Activated CD4-positive, CD25-positive, alpha-beta regulatory T cell treated with anti-CD3 and anti-CD28 coated beads, Interleukin-2, amount 50 U/mL, for 16 hours (primary cell): ENCODE results near the gene SLC35E3.
"Not testable (repeated sequence)": the region's sequence is repeated elsewhere in the genome, so short reads cannot be mapped to it uniquely, and the experiment has no call there.

Experiments
- DNase-seq: peaks from one replicate; pipeline ENCODE4 v3.0.0-alpha.2; 2020; ENCODE audit warnings: low read depth, low spot score

SLC35E3 gene

DNA sequence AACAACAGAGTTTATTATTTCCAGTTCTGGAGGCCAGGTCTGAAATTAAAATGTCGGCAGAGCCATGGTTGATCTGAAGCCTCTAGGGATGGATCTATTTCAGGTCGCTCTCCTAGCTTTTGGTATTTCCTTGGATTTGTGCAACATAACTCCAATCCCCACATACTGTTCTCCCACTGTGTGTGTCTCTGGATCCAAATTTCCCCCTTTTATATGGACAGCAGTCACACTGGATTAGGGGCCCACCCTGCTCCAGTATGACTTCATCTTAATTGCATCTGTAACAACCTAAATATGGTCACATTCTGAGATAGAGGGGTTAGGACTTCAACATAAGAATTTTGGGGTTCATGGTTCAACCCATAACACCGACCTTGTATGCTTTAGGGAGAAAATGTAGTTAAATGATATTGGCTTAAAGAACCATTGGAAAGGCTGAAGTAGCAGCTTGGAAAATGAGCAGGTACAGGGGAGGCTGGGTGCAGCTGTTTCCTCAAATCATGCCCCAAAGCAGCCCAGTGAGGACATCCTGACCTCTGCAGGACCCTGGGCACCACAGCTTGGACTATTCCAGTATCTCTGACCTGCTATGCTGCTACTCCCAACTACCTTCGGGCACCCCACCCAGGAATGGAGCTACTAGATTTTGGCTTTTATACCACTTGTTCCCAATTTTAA is 48.1 kb downstream of the SLC35E3 start:
- DNase-seq, result no peak

DNA sequence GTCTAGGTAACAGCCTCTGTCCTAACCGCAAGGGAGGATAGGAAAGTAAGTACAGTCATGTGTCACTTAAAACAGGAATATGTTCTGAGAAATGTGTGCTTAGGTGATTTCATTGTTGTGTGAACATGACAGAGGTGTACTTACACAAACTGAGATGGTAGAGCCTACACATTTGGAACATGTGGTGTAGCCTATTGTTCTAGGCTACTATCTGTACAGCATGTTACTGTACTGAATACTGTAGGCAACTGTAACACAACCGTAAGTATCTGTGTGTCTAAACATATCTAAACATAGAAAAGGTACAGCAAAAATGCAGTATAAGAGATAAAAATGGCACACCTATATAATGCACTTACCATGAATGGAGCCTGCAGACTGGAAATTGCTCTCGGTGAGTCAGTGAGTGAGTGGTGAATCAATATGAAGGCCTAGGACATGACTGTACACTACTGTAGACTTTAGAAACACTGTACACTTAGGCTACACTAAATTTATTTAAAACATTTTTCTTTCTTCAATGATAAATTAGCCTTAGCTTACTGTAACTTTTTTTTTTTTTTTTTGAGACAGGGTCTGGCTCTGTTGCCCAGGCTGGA is 48.8 kb downstream of the SLC35E3 start:
- DNase-seq, result no peak

DNA sequence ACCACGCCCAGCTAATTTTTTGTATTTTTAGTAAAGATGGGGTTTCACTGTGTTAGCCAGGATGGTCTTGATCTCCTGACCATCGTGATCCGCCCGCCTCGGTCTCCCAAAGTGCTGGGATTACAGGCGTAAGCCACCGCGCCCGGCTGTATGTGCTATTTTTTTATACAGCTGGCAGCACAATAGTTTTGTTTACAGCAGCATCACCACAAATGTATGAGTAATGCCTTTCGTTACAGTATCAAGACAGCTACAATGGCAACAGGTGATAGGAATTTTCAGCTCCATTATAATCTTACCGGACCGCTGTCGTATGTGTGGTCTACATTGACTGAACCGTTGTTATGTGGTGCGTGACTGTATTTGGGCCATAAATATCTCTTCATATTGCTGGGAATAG is 50.4 kb downstream of the SLC35E3 start:
- no peak for DNase-seq

DNA sequence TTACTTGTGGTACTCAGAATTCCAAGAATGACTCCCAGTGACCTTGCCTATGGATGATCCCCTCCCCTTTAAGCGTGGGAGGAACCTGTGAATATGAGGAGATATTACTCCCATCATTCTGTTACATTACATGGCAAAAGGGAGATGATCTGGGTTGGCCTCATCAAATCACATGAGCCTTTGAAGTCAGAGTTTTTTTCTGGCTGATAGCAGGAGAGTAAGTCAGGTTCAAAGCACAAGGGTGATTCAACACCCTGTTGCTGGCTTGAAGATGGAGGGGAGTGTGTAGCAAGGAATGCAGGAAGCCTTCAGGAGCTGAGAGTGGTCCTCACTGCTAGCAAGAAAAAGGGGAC is 52.9 kb downstream of the SLC35E3 start:
- DNase-seq, result no peak

DNA sequence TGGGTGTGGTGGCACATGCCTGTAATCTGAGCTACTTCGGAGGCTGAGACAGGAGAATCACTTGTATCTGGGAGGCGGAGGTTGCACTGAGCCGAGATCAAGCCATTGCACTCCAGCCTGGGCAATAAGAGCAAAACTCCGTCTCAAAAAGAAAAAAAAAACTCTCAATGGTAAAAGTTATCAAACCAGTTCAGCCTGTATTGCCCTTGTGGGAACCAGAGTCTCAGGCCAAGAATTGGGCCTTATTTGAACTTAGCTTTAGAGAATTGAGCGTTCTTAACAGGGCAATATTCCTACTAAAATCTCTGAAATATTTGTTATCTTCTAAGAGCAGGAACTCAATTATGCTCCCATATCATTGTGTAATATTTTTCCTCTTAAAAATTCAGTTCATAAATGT is 54.3 kb downstream of the SLC35E3 start:
- DNase-seq, result no peak

DNA sequence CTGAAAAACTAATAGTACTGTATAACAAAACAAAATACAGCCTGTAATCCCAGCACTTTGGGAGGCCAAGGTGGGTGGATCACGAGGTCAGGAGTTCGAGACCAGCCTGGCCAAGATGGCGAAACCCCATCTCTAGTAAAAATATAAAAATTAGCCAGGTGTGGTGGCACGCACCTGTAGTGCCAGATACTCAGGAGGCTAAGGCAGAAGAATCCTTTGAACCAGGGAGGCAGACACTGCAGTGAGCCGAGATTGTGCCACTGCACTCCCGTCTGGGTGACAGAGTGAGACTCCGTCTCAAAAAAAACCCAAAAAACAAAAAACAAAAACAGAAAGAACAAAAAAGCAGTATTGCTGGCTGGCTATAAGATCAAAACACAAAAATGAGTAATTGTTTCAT is 55.1 kb downstream of the SLC35E3 start:
- DNase-seq, result not testable (repeated sequence)

DNA sequence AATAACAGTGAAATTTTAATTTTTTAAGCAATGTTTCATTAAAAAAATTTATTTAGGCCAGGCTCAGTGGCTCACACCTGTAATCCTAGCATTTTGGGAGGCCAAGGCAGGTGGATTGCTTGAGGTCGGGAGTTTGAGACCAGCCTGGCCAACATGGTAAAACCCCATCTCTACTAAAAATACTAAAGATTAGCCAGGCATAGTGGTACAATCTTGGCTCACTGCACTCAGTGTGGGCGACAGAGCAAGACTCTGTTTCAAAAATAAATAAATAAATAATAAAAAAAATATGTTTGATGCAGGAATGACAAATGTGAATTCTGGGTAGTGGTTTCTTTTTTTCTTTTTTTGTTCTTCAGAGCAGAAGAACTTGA is 56.4 kb downstream of the SLC35E3 start:
- not testable (repeated sequence) for DNase-seq

DNA sequence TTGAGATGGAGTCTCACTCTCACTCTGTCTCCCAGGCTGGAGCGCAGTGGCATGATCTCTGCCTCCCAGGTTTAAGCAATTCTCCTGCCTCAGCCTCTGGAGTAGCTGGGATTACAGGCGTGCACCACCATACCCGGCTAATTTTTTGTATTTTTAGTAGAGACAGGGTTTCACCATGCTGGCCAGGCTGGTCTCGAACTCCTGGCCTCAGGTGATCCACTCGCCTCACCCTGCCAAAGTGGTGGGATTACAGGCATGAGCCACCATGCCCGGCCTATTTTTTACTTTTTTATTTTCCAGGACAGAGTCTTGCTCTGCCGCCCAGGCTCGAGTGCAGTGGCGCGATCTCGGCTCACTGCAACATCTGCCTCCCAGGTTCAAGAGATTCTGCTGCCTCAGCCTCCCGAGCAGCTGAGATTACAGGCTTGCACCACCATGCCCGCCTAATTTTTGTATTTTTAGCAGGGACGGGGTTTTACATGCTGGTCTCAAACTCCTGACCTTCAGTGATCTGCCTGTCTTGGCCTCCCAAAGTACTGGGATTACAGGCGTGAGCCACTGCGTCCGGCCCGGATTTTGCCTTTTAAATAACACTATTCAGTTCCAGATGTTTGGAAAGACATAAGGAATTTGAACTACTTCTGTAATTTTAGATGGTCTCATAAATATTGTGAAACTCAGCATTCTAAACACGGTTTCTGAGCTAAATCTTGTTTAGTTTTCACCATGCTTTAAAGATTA is 57.1 kb downstream of the SLC35E3 start:
- not testable (repeated sequence) for DNase-seq

DNA sequence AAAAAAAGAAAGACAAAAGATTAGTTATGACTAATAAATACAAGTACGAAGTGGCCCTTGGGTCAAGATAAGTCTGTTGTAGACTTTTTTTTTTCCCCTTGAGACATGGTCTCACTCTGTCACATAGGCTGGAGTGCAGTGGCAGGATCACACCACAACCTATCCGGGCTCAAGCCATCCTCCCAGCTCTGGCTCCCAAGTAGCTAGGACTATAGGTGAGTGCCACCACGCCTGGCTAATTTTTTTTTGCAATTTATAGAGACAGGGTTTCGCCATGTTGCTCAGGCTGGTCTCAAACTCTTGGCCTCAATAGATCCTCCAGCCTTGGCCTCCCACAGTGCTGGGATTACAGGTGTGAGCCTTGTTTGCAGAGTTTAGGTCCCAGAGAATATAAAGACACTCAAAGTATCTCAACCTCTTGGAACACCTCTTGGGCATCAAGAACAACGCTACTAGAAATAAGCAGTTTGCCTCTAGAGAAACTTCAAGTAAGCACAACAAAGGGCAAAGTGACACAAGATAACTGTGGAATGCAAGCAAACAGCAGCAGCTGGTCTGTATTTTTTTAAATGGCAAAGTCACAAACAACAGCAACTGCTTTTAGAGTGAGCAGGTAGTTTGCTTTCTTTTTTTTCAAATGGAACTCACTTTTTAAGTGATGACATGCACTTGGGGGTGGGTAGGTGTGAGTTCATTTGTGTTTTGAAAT is 58.1 kb downstream of the SLC35E3 start:
- no peak for DNase-seq

DNA sequence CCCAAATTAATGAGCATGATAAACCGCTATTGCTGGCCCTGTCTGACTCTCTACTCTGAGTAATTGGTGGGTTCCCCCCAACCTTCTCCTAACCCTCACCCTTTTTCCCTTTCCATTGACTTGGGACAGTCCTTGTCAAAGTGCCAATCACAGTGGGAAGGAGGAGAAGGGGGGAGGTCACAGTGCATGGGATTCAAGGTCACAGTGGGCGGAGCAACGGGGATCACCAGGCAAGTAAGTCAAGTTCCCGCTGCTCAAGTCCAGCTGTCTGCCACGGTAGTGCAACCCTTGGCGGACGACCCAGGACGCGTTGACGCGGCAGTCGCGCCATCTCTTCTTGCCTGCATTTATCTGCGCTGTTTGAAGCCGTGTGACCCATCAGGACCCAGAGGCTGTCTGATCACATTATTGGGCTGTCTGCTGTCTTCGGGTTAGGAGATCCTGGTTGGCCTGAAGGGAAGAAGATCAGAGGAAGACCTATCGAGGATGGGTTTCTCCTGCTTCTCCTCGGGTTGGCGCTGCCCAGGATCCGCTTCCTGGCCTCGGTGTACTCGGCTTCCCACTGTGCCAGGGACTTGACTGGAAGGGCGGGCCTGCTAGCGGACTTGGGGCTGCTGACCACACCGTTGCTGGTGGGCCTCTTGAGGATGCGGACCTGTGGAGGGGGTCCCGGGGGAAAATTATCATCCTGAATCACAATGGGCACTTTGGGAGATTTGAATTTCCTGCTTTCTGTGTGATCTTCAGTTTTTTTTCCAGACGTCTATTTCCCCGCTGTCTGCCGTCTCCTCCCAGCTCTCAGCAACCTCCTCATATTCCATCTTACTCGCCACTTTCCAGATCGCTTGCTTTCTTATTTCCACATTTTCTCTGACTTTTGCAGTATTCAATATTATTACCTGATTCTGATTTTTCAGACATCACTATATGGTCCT is 58.9 kb downstream of the SLC35E3 start:
- DNase-seq, result no peak

DNA sequence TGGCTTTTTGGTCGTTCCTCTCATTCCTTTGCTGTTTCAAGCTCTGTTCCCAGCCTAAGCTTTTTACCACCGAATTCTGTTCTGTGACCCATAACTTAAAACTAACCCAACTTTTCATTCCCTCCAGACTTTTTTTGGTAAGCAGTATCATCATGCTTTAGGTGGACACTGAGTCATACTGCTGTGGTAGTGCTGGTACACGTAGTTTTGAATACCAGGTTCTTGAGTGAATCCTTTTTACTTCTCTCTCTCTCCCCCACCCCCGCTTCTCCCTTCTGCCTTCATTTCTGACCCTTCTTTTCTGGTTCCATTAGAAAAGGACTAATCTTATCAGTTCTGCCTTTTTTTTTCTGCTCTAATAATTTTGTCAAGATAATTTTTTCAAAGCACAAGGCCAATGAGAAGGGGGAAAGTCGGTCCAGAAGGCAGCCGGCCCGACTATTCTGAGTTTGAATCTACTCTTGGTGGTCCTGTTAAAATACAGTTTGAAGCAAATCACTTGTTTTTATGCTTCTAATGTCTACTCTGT is 59.7 kb downstream of the SLC35E3 start:
- DNase-seq, result no peak

DNA sequence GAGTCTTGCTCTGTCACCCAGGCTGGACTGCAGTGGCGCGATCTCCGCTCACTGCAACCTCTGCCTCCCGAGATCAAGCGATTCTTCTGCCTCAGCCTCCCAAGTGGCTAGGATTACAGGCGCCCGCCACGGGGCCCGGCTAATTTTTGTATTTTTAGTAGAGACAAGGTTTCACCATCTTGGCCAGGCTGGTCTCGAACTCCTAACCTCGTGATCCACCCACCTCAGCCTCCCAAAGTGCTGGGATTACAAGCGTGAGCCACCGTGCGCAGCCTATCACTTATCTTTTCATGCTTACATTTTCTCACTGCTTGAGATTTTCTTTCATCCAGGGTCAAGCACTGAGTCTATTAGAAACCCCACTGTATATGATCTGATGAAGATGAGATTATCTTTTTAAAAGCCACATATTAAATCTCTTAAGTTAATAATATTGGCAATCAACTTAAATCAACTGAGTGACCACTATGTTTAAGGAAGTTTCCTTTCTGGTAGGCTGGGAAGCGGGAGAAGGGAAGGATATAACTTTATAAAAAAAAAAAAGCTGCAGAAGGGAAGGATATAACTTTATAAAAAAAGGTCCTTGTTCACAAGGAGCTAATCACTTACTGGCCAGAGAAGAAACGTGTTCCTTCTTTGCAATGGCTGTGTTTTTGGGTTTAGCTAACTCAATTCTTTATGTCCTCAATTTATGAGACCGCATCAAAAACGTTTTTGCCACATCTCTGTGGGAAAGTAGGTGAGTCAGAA is 60.7 kb downstream of the SLC35E3 start:
- no peak for DNase-seq

DNA sequence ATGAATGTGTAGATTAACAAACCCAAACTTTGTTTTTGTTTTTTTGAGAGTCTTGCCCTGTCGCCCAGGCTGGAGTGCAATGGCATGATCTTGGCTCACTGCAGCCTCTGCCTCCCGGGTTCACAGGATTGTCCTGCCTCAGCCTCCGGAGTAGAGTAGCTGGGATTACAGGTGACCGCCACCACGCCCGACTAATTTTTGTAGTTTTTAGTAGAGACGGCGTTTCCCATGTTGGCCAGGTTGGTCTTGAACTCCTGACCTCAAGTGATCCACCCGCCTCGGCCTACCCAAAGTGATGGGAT is 61.2 kb downstream of the SLC35E3 start:
- DNase-seq, result not testable (repeated sequence)

DNA sequence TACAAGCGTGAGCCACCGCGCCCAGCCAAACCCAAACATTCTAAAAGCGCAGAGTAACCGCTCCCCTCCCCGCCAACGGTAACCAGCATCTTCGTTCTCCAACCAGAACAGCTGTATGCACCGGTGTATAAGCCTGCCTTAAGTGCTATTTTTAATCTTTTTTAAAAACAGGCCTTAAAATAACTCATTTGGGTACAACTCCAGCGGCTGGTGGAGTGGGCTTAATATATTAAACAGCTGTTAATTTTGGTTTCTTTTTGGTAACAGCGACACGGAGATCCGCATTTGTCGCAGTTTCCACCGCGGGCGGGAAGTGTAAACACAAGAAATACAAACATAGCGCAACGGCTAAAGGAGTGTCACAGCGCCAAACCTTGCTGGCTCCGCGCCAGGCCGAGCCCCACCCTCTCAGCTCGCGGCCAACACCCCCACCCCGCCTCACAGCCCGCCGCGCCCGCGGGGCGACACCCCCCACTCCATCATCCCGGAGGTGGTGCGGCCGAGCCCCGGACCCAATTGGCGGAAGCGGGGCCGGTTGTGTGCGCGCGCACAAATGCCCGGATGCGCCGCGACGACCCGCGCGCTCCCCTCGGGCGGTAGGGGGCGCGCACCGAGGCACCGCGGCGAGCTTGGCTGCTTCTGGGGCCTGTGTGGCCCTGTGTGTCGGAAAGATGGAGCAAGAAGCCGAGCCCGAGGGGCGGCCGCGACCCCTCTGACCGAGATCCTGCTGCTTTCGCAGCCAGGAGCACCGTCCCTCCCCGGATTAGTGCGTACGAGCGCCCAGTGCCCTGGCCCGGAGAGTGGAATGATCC is 61.8 kb downstream of the SLC35E3 start, which contains the start of gene MDM2:
TSS of gene MDM2 (plus strand) at position 602 of the 812 bp plus-strand sequence. CDS start 301 bp downstream, outside the sequence.
- DNase-seq, result peak; percentile 92

DNA sequence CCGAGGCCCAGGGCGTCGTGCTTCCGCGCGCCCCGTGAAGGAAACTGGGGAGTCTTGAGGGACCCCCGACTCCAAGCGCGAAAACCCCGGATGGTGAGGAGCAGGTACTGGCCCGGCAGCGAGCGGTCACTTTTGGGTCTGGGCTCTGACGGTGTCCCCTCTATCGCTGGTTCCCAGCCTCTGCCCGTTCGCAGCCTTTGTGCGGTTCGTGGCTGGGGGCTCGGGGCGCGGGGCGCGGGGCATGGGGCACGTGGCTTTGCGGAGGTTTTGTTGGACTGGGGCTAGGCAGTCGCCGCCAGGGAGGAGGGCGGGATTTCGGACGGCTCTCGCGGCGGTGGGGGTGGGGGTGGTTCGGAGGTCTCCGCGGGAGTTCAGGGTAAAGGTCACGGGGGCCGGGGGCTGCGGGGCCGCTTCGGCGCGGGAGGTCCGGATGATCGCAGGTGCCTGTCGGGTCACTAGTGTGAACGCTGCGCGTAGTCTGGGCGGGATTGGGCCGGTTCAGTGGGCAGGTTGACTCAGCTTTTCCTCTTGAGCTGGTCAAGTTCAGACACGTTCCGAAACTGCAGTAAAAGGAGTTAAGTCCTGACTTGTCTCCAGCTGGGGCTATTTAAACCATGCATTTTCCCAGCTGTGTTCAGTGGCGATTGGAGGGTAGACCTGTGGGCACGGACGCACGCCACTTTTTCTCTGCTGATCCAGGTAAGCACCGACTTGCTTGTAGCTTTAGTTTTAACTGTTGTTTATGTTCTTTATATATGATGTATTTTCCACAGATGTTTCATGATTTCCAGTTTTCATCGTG is 62.6 kb downstream of the SLC35E3 start:
- DNase-seq, result peak; percentile 14

DNA sequence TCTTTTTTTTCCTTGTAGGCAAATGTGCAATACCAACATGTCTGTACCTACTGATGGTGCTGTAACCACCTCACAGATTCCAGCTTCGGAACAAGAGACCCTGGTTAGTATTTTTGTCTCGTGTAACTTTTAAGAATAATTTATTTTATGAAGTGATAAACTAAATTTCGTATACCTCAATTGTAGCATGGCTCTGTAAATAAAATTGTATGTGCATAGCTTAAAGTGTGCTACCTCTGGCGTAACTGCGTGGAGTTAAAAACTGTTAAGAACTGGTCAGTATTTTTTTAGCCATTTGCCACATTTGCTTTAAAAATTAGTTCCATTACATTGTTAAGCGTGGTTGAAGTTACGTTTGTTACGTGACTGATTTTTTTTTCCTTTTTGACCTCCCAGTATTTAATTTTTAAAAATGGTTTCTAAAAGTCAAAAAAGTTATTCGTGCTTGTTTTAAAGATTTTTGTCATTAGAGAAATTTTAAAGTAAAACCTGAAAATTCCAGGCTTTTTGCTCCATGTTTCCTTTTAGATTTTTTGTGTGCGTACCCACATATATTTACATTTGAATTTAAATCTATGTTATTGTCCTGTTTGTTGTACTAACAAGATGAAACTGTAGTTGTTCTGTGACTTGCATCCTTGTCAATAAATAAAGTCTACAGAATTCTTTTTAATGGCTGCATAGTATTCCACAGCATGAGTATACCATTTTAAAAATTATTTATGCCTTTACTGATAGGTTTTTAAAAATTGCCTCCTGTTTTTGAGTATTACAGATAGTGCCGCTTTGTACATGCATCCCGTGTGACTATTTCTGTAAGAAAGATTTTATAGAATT is 63.4 kb downstream of the SLC35E3 start:
- no peak for DNase-seq

DNA sequence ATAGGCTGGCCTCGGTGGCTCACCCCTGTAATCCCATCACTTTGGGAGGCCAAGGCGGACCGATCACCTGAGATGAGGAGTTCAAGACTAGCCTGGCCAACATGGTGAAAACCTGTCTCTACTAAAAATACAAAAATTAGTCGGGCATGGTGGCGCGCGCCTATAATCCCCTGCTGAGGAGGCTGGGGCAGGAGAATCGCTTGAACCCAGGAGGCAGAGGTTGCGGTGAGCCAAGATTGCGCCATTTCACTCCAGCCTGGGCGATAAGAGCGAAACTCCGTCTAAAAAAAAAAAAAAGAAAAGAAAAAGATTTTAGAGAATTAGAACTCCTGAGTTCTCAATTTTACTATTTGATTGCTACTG is 64.0 kb downstream of the SLC35E3 start:
- not testable (repeated sequence) for DNase-seq

DNA sequence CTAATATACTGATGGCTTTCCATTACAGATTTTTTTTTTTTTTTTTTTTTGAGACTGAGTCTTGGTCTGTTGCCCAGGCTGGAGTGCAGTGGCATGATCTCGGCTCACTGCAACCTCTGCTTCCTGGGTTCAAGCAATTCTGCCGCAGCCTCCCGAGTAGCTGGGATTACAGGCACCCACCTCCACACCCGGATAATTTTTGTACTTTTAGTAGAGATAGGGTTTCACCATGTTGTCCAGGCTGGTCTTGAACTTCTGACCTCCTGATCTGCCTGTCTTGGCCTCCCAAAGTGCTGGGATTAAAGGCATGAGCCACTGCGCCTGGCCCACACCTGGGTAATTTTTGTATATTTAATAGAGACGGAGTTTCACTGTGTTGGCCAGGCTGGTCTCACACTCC is 65.6 kb downstream of the SLC35E3 start:
- DNase-seq, result not testable (repeated sequence)
